ENCODE measurements around the gene ZNF579. TPM values are rescaled to one million over a fixed set of nuclear protein-coding genes. Genes with fewer than 3 reads are reported as not detected.
"Not testable (repeated sequence)": the region's sequence is repeated elsewhere in the genome, so short reads cannot be mapped to it uniquely, and the experiment has no call there.

Gene ZNF579
- total RNA-seq, 1 experiment from 2014 or later = 8.8 TPM

GRCh38 chr19:55539090-55539984 lies 41.3 kb downstream of the ZNF579 start:
- DNase-seq (ENCODE audit: low read depth) = no peak

GRCh38 chr19:55538132-55538531 lies 42.5 kb downstream of the ZNF579 start:
- DNase-seq (ENCODE audit: low read depth) = no peak

GRCh38 chr19:55537741-55538111 lies 42.9 kb downstream of the ZNF579 start:
- DNase-seq (ENCODE audit: low read depth) = no peak

GRCh38 chr19:55536951-55537740 lies 43.5 kb downstream of the ZNF579 start, which contains the start of gene SBK2:
TSS of gene SBK2 (minus strand) at chr19:55537133. CDS start at chr19:55536294, 839 bp downstream.
- DNase-seq (ENCODE audit: low read depth) = no peak

GRCh38 chr19:55536366-55536765 lies 44.3 kb downstream of the ZNF579 start:
- DNase-seq (ENCODE audit: low read depth) = no peak

- no peak for DNase-seq (ENCODE audit: low read depth)
These were observed 44.7 kb downstream of the ZNF579 start for GRCh38 chr19:55535965-55536350.

GRCh38 chr19:55535173-55535964 lies 45.3 kb downstream of the ZNF579 start:
- DNase-seq (ENCODE audit: low read depth) = no peak

GRCh38 chr19:55534280-55534679 lies 46.4 kb downstream of the ZNF579 start:
- DNase-seq (ENCODE audit: low read depth) = not testable (repeated sequence)

GRCh38 chr19:55530996-55531395 lies 49.7 kb downstream of the ZNF579 start:
- DNase-seq (ENCODE audit: low read depth) = no peak

GRCh38 chr19:55529636-55530234 lies 50.9 kb downstream of the ZNF579 start:
- no peak for DNase-seq (ENCODE audit: low read depth)

GRCh38 chr19:55528030-55528803 lies 52.4 kb downstream of the ZNF579 start:
- no peak for DNase-seq (ENCODE audit: low read depth)

- no peak for DNase-seq (ENCODE audit: low read depth)
These were observed 53.2 kb downstream of the ZNF579 start for GRCh38 chr19:55527197-55528029.

Other genes starting within 250 kb of the ZNF579 start
- 8.5 and 8.9 TPM in 2 replicates for gene KMT5C, start 241.0 kb downstream of the ZNF579 start, total RNA-seq (2014; rRNA removed; shearing (Covaris generic))
- not detected in 2 replicates for gene COX6B2, start 226.1 kb downstream of the ZNF579 start, total RNA-seq (2014; rRNA removed; shearing (Covaris generic))
- gene GARIN5B, start 217.6 kb downstream of the ZNF579 start, total RNA-seq (2014; rRNA removed; shearing (Covaris generic)) = not detected in 2 replicates
- gene IL11, start 210.4 kb downstream of the ZNF579 start, total RNA-seq (2014; rRNA removed; shearing (Covaris generic)) = 56.5 and 60.4 TPM in 2 replicates
- not detected in 2 replicates for gene TMEM190, start 204.0 kb downstream of the ZNF579 start, total RNA-seq (2014; rRNA removed; shearing (Covaris generic))
- gene TMEM238, start 196.6 kb downstream of the ZNF579 start, total RNA-seq (2014; rRNA removed; shearing (Covaris generic)) = 3.3 and 3.9 TPM in 2 replicates
- 633 and 816 TPM in 2 replicates for gene RPL28, start 194.9 kb downstream of the ZNF579 start, total RNA-seq (2014; rRNA removed; shearing (Covaris generic))
- gene UBE2S, start 173.1 kb downstream of the ZNF579 start, total RNA-seq (2014; rRNA removed; shearing (Covaris generic)) = 317 and 338 TPM in 2 replicates
- gene SHISA7, start 137.5 kb downstream of the ZNF579 start, total RNA-seq (2014; rRNA removed; shearing (Covaris generic)) = not detected in 2 replicates
- 134 and 140 TPM in 2 replicates for gene ISOC2, start 119.2 kb downstream of the ZNF579 start, total RNA-seq (2014; rRNA removed; shearing (Covaris generic))
- gene C19orf85, start 116.1 kb downstream of the ZNF579 start, total RNA-seq (2014; rRNA removed; shearing (Covaris generic)) = not detected in 2 replicates
- gene ZNF628, start 104.2 kb downstream of the ZNF579 start, total RNA-seq (2014; rRNA removed; shearing (Covaris generic)) = 1.7 and 3.4 TPM in 2 replicates
- gene NAT14, start 95.7 kb downstream of the ZNF579 start, total RNA-seq (2014; rRNA removed; shearing (Covaris generic)) = 22.5 and 23.2 TPM in 2 replicates
- 1.4 and 2.2 TPM in 2 replicates for gene SSC5D, start 92.4 kb downstream of the ZNF579 start, total RNA-seq (2014; rRNA removed; shearing (Covaris generic))
- not detected in 2 replicates for gene SBK2, start 43.7 kb downstream of the ZNF579 start, total RNA-seq (2014; rRNA removed; shearing (Covaris generic))
- gene SBK3, start 35.3 kb downstream of the ZNF579 start, total RNA-seq (2014; rRNA removed; shearing (Covaris generic)) = not detected in 2 replicates
- 2.2 and 4.1 TPM in 2 replicates for gene FIZ1, start 18.7 kb upstream of the ZNF579 start, total RNA-seq (2014; rRNA removed; shearing (Covaris generic))
- 6.1 and 8.7 TPM in 2 replicates for gene ZNF524, start 19.4 kb upstream of the ZNF579 start, total RNA-seq (2014; rRNA removed; shearing (Covaris generic))
- 0.15 and 0.80 TPM in 2 replicates for gene ZNF865, start 24.8 kb upstream of the ZNF579 start, total RNA-seq (2014; rRNA removed; shearing (Covaris generic))
- 5.8 and 6.1 TPM in 2 replicates for gene ZNF784, start 43.7 kb upstream of the ZNF579 start, total RNA-seq (2014; rRNA removed; shearing (Covaris generic))
- 1.8 and 2.4 TPM in 2 replicates for gene ZNF580, start 60.2 kb upstream of the ZNF579 start, total RNA-seq (2014; rRNA removed; shearing (Covaris generic))
- 10.1 and 15.9 TPM in 2 replicates for gene ZNF581, start 62.8 kb upstream of the ZNF579 start, total RNA-seq (2014; rRNA removed; shearing (Covaris generic))
- gene CCDC106, start 67.4 kb upstream of the ZNF579 start, total RNA-seq (2014; rRNA removed; shearing (Covaris generic)) = 8.2 and 8.6 TPM in 2 replicates
- gene U2AF2, start 74.2 kb upstream of the ZNF579 start, total RNA-seq (2014; rRNA removed; shearing (Covaris generic)) = 218 and 267 TPM in 2 replicates
- gene EPN1, start 94.4 kb upstream of the ZNF579 start, total RNA-seq (2014; rRNA removed; shearing (Covaris generic)) = 25.3 and 26.6 TPM in 2 replicates
- not detected in 2 replicates for gene NLRP9, start 157.6 kb upstream of the ZNF579 start, total RNA-seq (2014; rRNA removed; shearing (Covaris generic))
- gene RFPL4A, start 178.2 kb upstream of the ZNF579 start, total RNA-seq (2014; rRNA removed; shearing (Covaris generic)) = 64.2 and 89.1 TPM in 2 replicates
- gene RFPL4AL1, start 188.3 kb upstream of the ZNF579 start, total RNA-seq (2014; rRNA removed; shearing (Covaris generic)) = 46.6 and 54.4 TPM in 2 replicates

Data from Daoy (cell line).